Measurements from ENCODE around the gene COL25A1. TPM values are rescaled to one million over a fixed set of nuclear protein-coding genes. Genes with fewer than 3 reads are reported as not detected.

Gene COL25A1
- total RNA-seq, 1 experiment from 2014 or later = not detected

- ChIA-PET POLR2A (no interaction called here), CTCF (no interaction called here), RAD21 (ENCODE audit: low non-redundant PET in 1 of 2, low total read pairs in 2 of 2, uncharacterized antibody in 2 of 2, unreplicated experiment in 2 of 2) (no interaction called here)
- no peak for TF ChIP-seq SIN3A (IDR thresholded peaks at IDR 0.05; ENCODE audit: low read depth)
- TF ChIP-seq ZNF274 (IDR thresholded peaks at IDR 0.05; ENCODE audit: low read depth, low read length) = no peak
- no peak for TF ChIP-seq REST (IDR thresholded peaks at IDR 0.05; ENCODE audit: low read depth)
- no peak for TF ChIP-seq CTCF (IDR thresholded peaks at IDR 0.05 in 2 of 3, conservative IDR thresholded peaks at IDR 0.05 in 1 of 3; ENCODE audit: borderline replicate concordance in 1 of 3, insufficient read depth in 1 of 3, low read depth in 2 of 3, low read length in 2 of 3)
- TF ChIP-seq JUND (IDR thresholded peaks at IDR 0.05) = no peak
- no peak for TF ChIP-seq FOSL1 (IDR thresholded peaks at IDR 0.05; ENCODE audit: low read depth)
- TF ChIP-seq POLR2AphosphoS5 (IDR thresholded peaks at IDR 0.05; ENCODE audit: low read depth, low read length) = no peak
- no peak for TF ChIP-seq TCF7L2 (IDR thresholded peaks at IDR 0.05; ENCODE audit: borderline replicate concordance, extremely low read depth, insufficient read depth, insufficient read length)
- TF ChIP-seq SP1 (IDR thresholded peaks at IDR 0.05; ENCODE audit: low read depth) = no peak
- no peak overlapping the region for H3K4me2 ChIP-seq (ENCODE audit: low read length)
- no peaks in the 10 kb centered on the region for H3K9me3 ChIP-seq (ENCODE audit: control insufficient read depth in 1 of 2, insufficient read depth in 1 of 2, low read depth in 1 of 2, low read length in 2 of 2)
- H3K4me3 ChIP-seq (replicated peaks in 1 of 2; ENCODE audit: low read depth in 1 of 2, low read length in 2 of 2) = no peak overlapping the region
- H2AFZ ChIP-seq (ENCODE audit: low read depth, low read length, poor library complexity, severe bottlenecking) = no peak overlapping the region
- H3K27ac ChIP-seq (ENCODE audit: low read depth, low read length) = no peak overlapping the region
- ATAC-seq (no peak), DNase-seq (ENCODE audit: low read depth, low spot score) (no peak)
- no peaks in the 10 kb centered on the region for H3K36me3 ChIP-seq (ENCODE audit: control insufficient read depth in 1 of 2, insufficient read depth in 2 of 2, low read length in 2 of 2)
- no peaks in the 10 kb centered on the region for H3K79me2 ChIP-seq (ENCODE audit: insufficient read depth, low read length)
- H3K9ac ChIP-seq (ENCODE audit: low read length) = no peak overlapping the region
- H3K9me2 ChIP-seq (ENCODE audit: insufficient read depth) = no peaks in the 10 kb centered on the region
- H3K27me3 ChIP-seq (ENCODE audit: insufficient read depth, low read length) = peaks cover 33% of the 10 kb centered on the region
- intact Hi-C loops (cut with micrococcal nuclease) = no loop called here
- H3K4me1 ChIP-seq (ENCODE audit: control insufficient read depth in 1 of 2, insufficient read depth in 2 of 2, low read length in 2 of 2) = no peaks in the 10 kb centered on the region
- no peaks in the 10 kb centered on the region for H4K20me1 ChIP-seq (ENCODE audit: insufficient read depth)
- no TSS peak for BruUV-seq (replicated peaks)
Observed at GRCh38 chr4:109254845-109255244, 47.6 kb downstream of the COL25A1 start.
